ENCODE results near the gene PRKN.

PRKN gene

GRCh38 chr6:161432546-161432945 lies 1295.0 kb downstream of the PRKN start:
- TF ChIP-seq Cebpa-rat (IDR thresholded peaks at IDR 0.05), result no peak
- no peaks in the 10 kb centered on the region for H4K20me1 ChIP-seq
- H3K4me1 ChIP-seq, result no peaks in the 10 kb centered on the region
- H3K27me3 ChIP-seq, result no peaks in the 10 kb centered on the region
- no peak overlapping the region for H3K4me2 ChIP-seq
- H3K36me3 ChIP-seq, result no peaks in the 10 kb centered on the region
- H3K27ac ChIP-seq, result no peak overlapping the region
- no peak overlapping the region for H3K4me3 ChIP-seq
- no peak overlapping the region for H3K9ac ChIP-seq
- no peaks in the 10 kb centered on the region for H3K9me3 ChIP-seq (replicated peaks in 1 of 11)

GRCh38 chr6:161429921-161430490 lies 1297.6 kb downstream of the PRKN start:
- H3K4me3 ChIP-seq, result no peak overlapping the region
- H3K4me1 ChIP-seq, result no peaks in the 10 kb centered on the region
- H3K4me2 ChIP-seq, result no peak overlapping the region
- peaks cover 0 to 12% (median 0%) of the 10 kb centered on the region in 11 experiments; a peak in 2 of 22 replicates for H3K9me3 ChIP-seq (replicated peaks in 1 of 11)
- no peak overlapping the region for H3K9ac ChIP-seq
- H4K20me1 ChIP-seq, result no peaks in the 10 kb centered on the region
- no peaks in the 10 kb centered on the region for H3K27me3 ChIP-seq
- no peak overlapping the region for H3K27ac ChIP-seq
- H3K36me3 ChIP-seq, result no peaks in the 10 kb centered on the region
- TF ChIP-seq Cebpa-rat (IDR thresholded peaks at IDR 0.05), result no peak

- Histone ChIP-seq H3K36me3 (no peaks in the 10 kb centered on the region), H3K9me3 (replicated peaks in 1 of 11) (peaks cover 0 to 12% (median 0%) of the 10 kb centered on the region in 11 experiments; a peak in 2 of 22 replicates), H3K4me3 (no peak overlapping the region), H3K4me1 (no peaks in the 10 kb centered on the region), H3K4me2 (no peak overlapping the region), H4K20me1 (no peaks in the 10 kb centered on the region), H3K9ac (no peak overlapping the region), H3K27ac (no peak overlapping the region), H3K27me3 (no peaks in the 10 kb centered on the region)
- no peak for TF ChIP-seq Cebpa-rat (IDR thresholded peaks at IDR 0.05)
Measured at GRCh38 chr6:161424421-161424820, 1303.1 kb downstream of the PRKN start.

GRCh38 chr6:161422710-161423680 lies 1304.6 kb downstream of the PRKN start:
- Histone ChIP-seq H3K4me1 (no peaks in the 10 kb centered on the region), H3K9me3 (replicated peaks in 1 of 11) (peaks cover 0 to 12% (median 0%) of the 10 kb centered on the region in 11 experiments; a peak in 2 of 22 replicates), H3K27ac (no peak overlapping the region), H3K4me2 (no peak overlapping the region), H3K4me3 (no peak overlapping the region), H3K27me3 (no peaks in the 10 kb centered on the region), H4K20me1 (no peaks in the 10 kb centered on the region), H3K9ac (no peak overlapping the region), H3K36me3 (no peaks in the 10 kb centered on the region)
- TF ChIP-seq Cebpa-rat (IDR thresholded peaks at IDR 0.05), result no peak

GRCh38 chr6:161418463-161418945 lies 1309.1 kb downstream of the PRKN start:
- Histone ChIP-seq H3K9ac (no peak overlapping the region), H3K27ac (no peak overlapping the region), H3K4me2 (no peak overlapping the region), H3K27me3 (no peaks in the 10 kb centered on the region), H3K36me3 (no peaks in the 10 kb centered on the region), H3K4me3 (no peak overlapping the region), H3K4me1 (peaks cover 0 to 9% (median 3%) of the 10 kb centered on the region in 10 experiments; a peak in 6 of 20 replicates), H3K9me3 (replicated peaks in 1 of 11) (no peaks in the 10 kb centered on the region), H4K20me1 (no peaks in the 10 kb centered on the region)
- no peak for TF ChIP-seq Cebpa-rat (IDR thresholded peaks at IDR 0.05)

- peaks cover 0 to 10% (median 3%) of the 10 kb centered on the region in 10 experiments; a peak in 6 of 20 replicates for H3K4me1 ChIP-seq
- no peak overlapping the region for H3K4me2 ChIP-seq
- H3K4me3 ChIP-seq, result no peak overlapping the region
- H3K27me3 ChIP-seq, result no peaks in the 10 kb centered on the region
- no peaks in the 10 kb centered on the region for H4K20me1 ChIP-seq
- no peak for TF ChIP-seq Cebpa-rat (IDR thresholded peaks at IDR 0.05)
- no peak overlapping the region for H3K27ac ChIP-seq
- H3K9me3 ChIP-seq (replicated peaks in 1 of 11), result peaks cover 0 to 3% (median under 1%) of the 10 kb centered on the region in 11 experiments; a peak in 5 of 22 replicates
- no peaks in the 10 kb centered on the region for H3K36me3 ChIP-seq
- peak overlapping the region in 1 of 11 experiments; percentile 24; a peak in 2 of 22 replicates for H3K9ac ChIP-seq
Measured at GRCh38 chr6:161417717-161418462, 1309.7 kb downstream of the PRKN start.

- Histone ChIP-seq H3K4me1 (peaks cover 0 to 10% (median 3%) of the 10 kb centered on the region in 10 experiments; a peak in 7 of 20 replicates), H4K20me1 (no peaks in the 10 kb centered on the region), H3K9ac (no peak overlapping the region), H3K4me2 (no peak overlapping the region), H3K27ac (no peak overlapping the region), H3K36me3 (no peaks in the 10 kb centered on the region), H3K27me3 (no peaks in the 10 kb centered on the region), H3K9me3 (replicated peaks in 1 of 11) (peaks cover 12 to 23% (median 18%) of the 10 kb centered on the region in 11 experiments; a peak in 20 of 22 replicates), H3K4me3 (no peak overlapping the region)
- TF ChIP-seq Cebpa-rat (IDR thresholded peaks at IDR 0.05), result no peak
Measured at GRCh38 chr6:161415302-161415855, 1312.2 kb downstream of the PRKN start.

- TF ChIP-seq Cebpa-rat (IDR thresholded peaks at IDR 0.05), result no peak
- H3K27me3 ChIP-seq, result no peaks in the 10 kb centered on the region
- no peaks in the 10 kb centered on the region for H3K36me3 ChIP-seq
- H3K9ac ChIP-seq, result no peak overlapping the region
- peaks cover 12 to 23% (median 18%) of the 10 kb centered on the region in 11 experiments; a peak in 20 of 22 replicates for H3K9me3 ChIP-seq (replicated peaks in 1 of 11)
- no peak overlapping the region for H3K27ac ChIP-seq
- H4K20me1 ChIP-seq, result no peaks in the 10 kb centered on the region
- H3K4me3 ChIP-seq, result no peak overlapping the region
- peaks cover 0 to 10% (median 3%) of the 10 kb centered on the region in 10 experiments; a peak in 7 of 20 replicates for H3K4me1 ChIP-seq
- H3K4me2 ChIP-seq, result no peak overlapping the region
Measured at GRCh38 chr6:161414707-161415106, 1312.9 kb downstream of the PRKN start.
